GM12878 (cell line): ENCODE results near the gene NOB1. TPM values are rescaled to one million over a fixed set of nuclear protein-coding genes. Genes with fewer than 3 reads are reported as not detected.

Experiments
- ATAC-seq: fragments of 200-7000 bp; cut with Tn5 transposase; 3 replicates; pipeline ENCODE4 v1.9.1; 2020; ENCODE audit warnings: mild to moderate bottlenecking, moderate library complexity
- BruUV-seq: library from RNA; stranded (reverse); fragments of 400-500 nt; replicated peaks from 2 replicates; lab custom pipeline; 2021; lab: Mats Ljungman, UMichigan
- CTCF ChIA-PET: fragments of 300-600 bp; sonication (Branson Sonifier 250); formaldehyde crosslinking; extraction: SDS; loops from one replicate; lab custom pipeline; 2021; ENCODE audit warnings: inconsistent platforms; lab: Yijun Ruan, JAX
- POLR2A ChIA-PET: fragments of 350-600 bp; formaldehyde crosslinking; extraction: SDS; loops from one replicate; lab custom pipeline; 2021; ENCODE audit warnings: inconsistent platforms; lab: Charles Lee
- RAD21 ChIA-PET: fragments of 300-600 bp; sonication (Branson Sonifier 250); formaldehyde crosslinking; loops from one replicate; lab custom pipeline; 2023; ENCODE audit warnings: antibody characterized with exemption; ENCODE audit not compliant: unreplicated experiment; lab: Charles Lee
- SMC1A ChIA-PET: fragments of 300-600 bp; sonication (Branson Sonifier 250); formaldehyde crosslinking; loops from one replicate; lab custom pipeline; 2023; ENCODE audit not compliant: unreplicated experiment, uncharacterized antibody; lab: Charles Lee
- DNase-seq: peaks from one replicate; pipeline ENCODE4 v3.0.0-alpha.2; 2011; ENCODE audit warnings: low read depth, low spot score
- FAIRE-seq: peaks from 3 replicates; lab custom pipeline; 2011; peaks lifted over from hg19 to GRCh38; lab: Jason Lieb, UNC
- H2AFZ ChIP-seq: 2 replicates; pipeline ENCODE4 v1.6.0; 2011; ENCODE audit warnings: low read depth, low read length, control low read depth; ENCODE audit not compliant: control insufficient read depth
- H3K27ac ChIP-seq: 2 replicates; pipeline ENCODE4 v1.5.1; 2011; ENCODE audit warnings: control low read depth; ENCODE audit not compliant: control insufficient read depth, insufficient read depth
- H3K27me3 ChIP-seq, 2 experiments: replicated peaks in 1 of 2; 2 replicates each; pipeline versions ENCODE4 v1.6.0 to v1.6.1; 2011; ENCODE audit warnings: low read length in 1 of 2; ENCODE audit not compliant: control insufficient read depth in 2 of 2, insufficient read depth in 2 of 2
- H3K36me3 ChIP-seq, 2 experiments: 2 replicates each; pipeline ENCODE4 v1.5.1; 2011; ENCODE audit warnings: low read length in 1 of 2; ENCODE audit not compliant: control insufficient read depth in 2 of 2, insufficient read depth in 2 of 2
- H3K4me1 ChIP-seq: 2 replicates; pipeline ENCODE4 v1.6.1; 2011; ENCODE audit warnings: mild to moderate bottlenecking, low read length, moderate library complexity, mixed read lengths; ENCODE audit not compliant: control insufficient read depth, insufficient read depth
- H3K4me2 ChIP-seq: 2 replicates; pipeline ENCODE4 v1.6.0; 2011; ENCODE audit warnings: control low read depth; ENCODE audit not compliant: control insufficient read depth, insufficient read depth
- H3K4me3 ChIP-seq: fragments of 200-600 bp; sonication (generic); 2 replicates; pipeline ENCODE4 v1.5.1; 2016
- H3K79me2 ChIP-seq: 2 replicates; pipeline ENCODE4 v1.6.0; 2011; ENCODE audit warnings: low read length; ENCODE audit not compliant: control insufficient read depth, insufficient read depth
- H3K9ac ChIP-seq: 2 replicates; pipeline ENCODE4 v1.8.0; 2011; ENCODE audit warnings: low read length, control low read depth, mixed read lengths; ENCODE audit not compliant: control insufficient read depth, insufficient read depth
- H3K9me3 ChIP-seq: replicated peaks from 3 replicates; pipeline ENCODE4 v1.5.1; 2011; ENCODE audit warnings: mild to moderate bottlenecking, low read length; ENCODE audit not compliant: control insufficient read depth, insufficient read depth
- H4K20me1 ChIP-seq: 2 replicates; pipeline ENCODE4 v1.6.0; 2011; ENCODE audit not compliant: control insufficient read depth, insufficient read depth
- ATF7 ChIP-seq: fragments of 450-650 bp; IDR thresholded peaks from 2 replicates; pipeline ENCODE4 v1.6.1; 2016; ENCODE audit warnings: low read depth, mild to moderate bottlenecking
- CEBPB ChIP-seq, 2 experiments: fragments of 150-350 bp in 1 of 2; IDR thresholded peaks; 2 replicates each; pipeline ENCODE4 v1.6.1; 2012 to 2014; ENCODE audit warnings: low read depth in 2 of 2, low read length in 2 of 2, borderline replicate concordance in 1 of 2, inconsistent platforms in 1 of 2
- DPF2 ChIP-seq: fragments of 450-650 bp; IDR thresholded peaks from 2 replicates; pipeline ENCODE4 v1.6.1; 2017; ENCODE audit warnings: mild to moderate bottlenecking
- FOXK2 ChIP-seq: fragments of 450-650 bp; IDR thresholded peaks from 2 replicates; pipeline ENCODE4 v1.6.1; 2017; ENCODE audit warnings: mild to moderate bottlenecking, moderate library complexity
- FOXM1 ChIP-seq: IDR thresholded peaks from 2 replicates; pipeline ENCODE4 v1.6.1; 2012; ENCODE audit warnings: low read depth, mild to moderate bottlenecking, inconsistent platforms, low read length, moderate library complexity
- NFIC ChIP-seq: IDR thresholded peaks from 2 replicates; pipeline ENCODE4 v1.6.1; 2012; ENCODE audit warnings: low read depth, mild to moderate bottlenecking, inconsistent platforms, low read length, moderate library complexity
- NR2F1 ChIP-seq: fragments of 450-650 bp; conservative IDR thresholded peaks from 2 replicates; pipeline ENCODE4 v1.6.1; 2017; ENCODE audit warnings: mild to moderate bottlenecking
- PAX5 ChIP-seq: IDR thresholded peaks from 2 replicates; pipeline ENCODE4 v1.6.1; 2011; ENCODE audit warnings: low read depth, low read length, borderline replicate concordance
- RUNX3 ChIP-seq: IDR thresholded peaks from 2 replicates; pipeline ENCODE4 v1.6.1; 2012; ENCODE audit warnings: low read length, inconsistent platforms
- SMC3 ChIP-seq: IDR thresholded peaks from 2 replicates; pipeline ENCODE4 v1.6.1; 2011; ENCODE audit warnings: low read length, improper control_type of control experiment, borderline replicate concordance
- SUZ12 ChIP-seq: fragments of 200-600 bp; sonication (generic); IDR thresholded peaks from one replicate; pipeline ENCODE4 v1.6.1; 2018; ENCODE audit warnings: antibody characterized with exemption, mild to moderate bottlenecking; ENCODE audit not compliant: unreplicated experiment
- TBL1XR1 ChIP-seq: IDR thresholded peaks from 2 replicates; pipeline ENCODE4 v1.6.1; 2012; ENCODE audit warnings: low read depth, low read length, improper control_type of control experiment
- ZBED1 ChIP-seq: IDR thresholded peaks from 2 replicates; pipeline ENCODE4 v1.6.1; 2016; ENCODE audit warnings: borderline replicate concordance
- WGBS: methylation state at CpG from one replicate; pipeline ENCODE4 v1.1.6; 2016; ENCODE audit warnings: low lambda C conversion rate; ENCODE audit not compliant: insufficient replicate concordance, insufficient coverage; ENCODE audit errors: missing lambda C conversion rate; 5-methylcytosine and 5-hydroxymethylcytosine counted together
- in situ Hi-C: fragments of 300-500 bp; cut with MboI; formaldehyde crosslinking; loops from 9 replicates; pipeline ENCODE4 v1.14.3; 2018; ENCODE audit warnings: mixed read lengths
- intact Hi-C: fragments of 100-400 bp; cut with micrococcal nuclease; formaldehyde crosslinking; loops from one replicate; pipeline ENCODE4 v1.14.2; 2022; ENCODE audit not compliant: unreplicated experiment
- polyA plus RNA-seq, 11 experiments: library from polyadenylated mRNA; depleted of rRNA in 4 of 11; unstranded in 6 of 11; stranded (reverse) in 5 of 11; fragments of >200 nt; fragmentation: Nextera tagmentation in 4 of 11; fragmentation: Illumina TruSeq in 1 of 11; extraction: Ambion mirVana in 4 of 11; extraction: Trizol in 1 of 11; gene quantifications; 1 replicate in 1 of 11; 2 replicates in 10 of 11; pipeline versions ENCODE4 v1.2.1 to v1.2.3, GENCODE V29; 2011 to 2016; ENCODE audit warnings: inconsistent platforms in 2 of 11, missing spikeins in 2 of 11, low read depth in 1 of 11
- total RNA-seq, 4 experiments: library from RNA; depleted of rRNA in 3 of 4; stranded (reverse); fragments of >200 nt in 3 of 4; fragmentation: Illumina TruSeq in 1 of 4; extraction: Trizol in 1 of 4; gene quantifications; 2 replicates each; pipeline versions ENCODE4 v1.2.1 to v1.2.3, GENCODE V29; 2013 to 2021
- TF ChIP-seq, protein P1 (sequence below): fragments of 450-650 bp; IDR thresholded peaks from 2 replicates; pipeline ENCODE4 v1.6.1; 2016; ENCODE audit warnings: mild to moderate bottlenecking

NOB1 gene
- total and polyA plus RNA-seq, 10 of the 15 experiments (the other 5 are each of a cell fraction or from before 2014, with no cell fraction given), result 31.1 to 117 (median 78.0) TPM

DNA sequence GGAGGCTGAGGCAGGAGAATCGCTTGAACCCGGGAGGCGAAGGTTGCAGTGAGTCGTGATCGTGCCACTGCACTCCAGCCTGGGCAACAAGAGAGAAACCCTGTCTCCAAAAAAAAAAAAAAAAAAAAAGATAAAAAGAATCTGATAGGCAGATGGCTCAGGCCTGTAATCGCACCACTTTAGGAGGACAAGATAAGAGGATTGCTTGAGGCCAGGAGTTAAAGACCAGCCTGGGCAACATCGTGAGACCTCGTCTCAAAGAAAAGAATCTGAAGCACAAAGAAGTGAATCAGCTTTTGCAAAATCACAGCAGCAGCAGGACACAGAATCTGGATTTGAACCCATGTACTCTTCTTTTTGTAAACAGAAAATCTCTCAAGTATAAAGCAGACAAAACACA lies 7.6 kb downstream of the NOB1 start (continued):
- TF ChIP-seq SMC3, result no peak

DNA sequence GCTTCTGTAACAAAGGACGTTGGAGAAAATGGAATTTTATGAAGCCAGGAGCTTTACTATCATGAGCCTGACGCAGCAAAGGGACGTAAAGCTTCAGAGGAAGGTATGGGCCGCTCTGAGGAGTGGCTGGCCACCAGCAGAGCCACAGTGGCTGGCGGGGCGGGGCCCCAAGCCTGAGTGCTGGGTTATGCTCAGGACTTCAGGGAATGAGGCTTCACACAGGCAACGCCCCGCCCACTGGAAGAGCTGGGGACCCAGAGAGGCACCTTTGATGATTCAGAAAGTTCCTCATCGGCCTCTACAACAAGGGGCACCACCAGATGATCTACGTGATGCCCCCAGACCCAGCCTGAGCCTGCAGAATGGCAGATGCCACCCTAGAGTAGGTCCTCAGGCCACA lies 8.8 kb downstream of the NOB1 start:
- peaks cover 37 to 66% of the 10 kb centered on the region in 2 experiments for H3K36me3 ChIP-seq
- TF ChIP-seq, protein P1, sequence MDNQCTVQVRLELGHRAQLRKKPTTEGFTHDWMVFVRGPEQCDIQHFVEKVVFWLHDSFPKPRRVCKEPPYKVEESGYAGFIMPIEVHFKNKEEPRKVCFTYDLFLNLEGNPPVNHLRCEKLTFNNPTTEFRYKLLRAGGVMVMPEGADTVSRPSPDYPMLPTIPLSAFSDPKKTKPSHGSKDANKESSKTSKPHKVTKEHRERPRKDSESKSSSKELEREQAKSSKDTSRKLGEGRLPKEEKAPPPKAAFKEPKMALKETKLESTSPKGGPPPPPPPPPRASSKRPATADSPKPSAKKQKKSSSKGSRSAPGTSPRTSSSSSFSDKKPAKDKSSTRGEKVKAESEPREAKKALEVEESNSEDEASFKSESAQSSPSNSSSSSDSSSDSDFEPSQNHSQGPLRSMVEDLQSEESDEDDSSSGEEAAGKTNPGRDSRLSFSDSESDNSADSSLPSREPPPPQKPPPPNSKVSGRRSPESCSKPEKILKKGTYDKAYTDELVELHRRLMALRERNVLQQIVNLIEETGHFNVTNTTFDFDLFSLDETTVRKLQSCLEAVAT, result no peak
- TF ChIP-seq RUNX3, result no peak
- no peak for TF ChIP-seq SMC3
- TF ChIP-seq ZBED1, result no peak
- no peak for TF ChIP-seq NR2F1
- no peak for TF ChIP-seq FOXM1
- TF ChIP-seq SUZ12, result no peak
- no peak for TF ChIP-seq ATF7
- TF ChIP-seq PAX5, result no peak
- no peak for TF ChIP-seq CEBPB (IDR thresholded peaks at IDR 0.05; ENCODE audit: borderline replicate concordance in 1 of 2, low read depth in 2 of 2, low read length in 2 of 2)
- no peak for TF ChIP-seq DPF2
- no peak for TF ChIP-seq FOXK2
- TF ChIP-seq NFIC, result no peak
- TF ChIP-seq TBL1XR1, result no peak
- TF ChIP-seq, all 136 proteins: peak for 0
- in situ Hi-C loops, result no loop called here
- CTCF ChIA-PET, result interaction anchor here (1.0 to 2.7 kb wide), 3 partner anchors 8 to 350 kb away, joined by 3 to 11 read pairs (median 6); partner anchors contain the start of gene NOB1
- Histone ChIP-seq H3K4me3 (no peak overlapping the region), H4K20me1 (no peaks in the 10 kb centered on the region), H3K4me1 (no peaks in the 10 kb centered on the region), H3K4me2 (no peak overlapping the region), H3K27me3 (no peaks in the 10 kb centered on the region), H2AFZ (no peak overlapping the region), H3K9me3 (no peaks in the 10 kb centered on the region), H3K27ac (no peak overlapping the region), H3K9ac (no peak overlapping the region), H3K79me2 (peaks cover 8% of the 10 kb centered on the region)
- POLR2A ChIA-PET, result interaction anchor here (0.5 to 0.9 kb wide), 2 partner anchors 9 to 339 kb away, joined by 3 to 5 read pairs; no protein-coding TSS in a partner anchor
- BruUV-seq, result no TSS peak
- RAD21 ChIA-PET, result no interaction called here
- DNase-seq, result no peak
- SMC1A ChIA-PET, result no interaction called here
- WGBS, result 94% methylated on average over 10 of the region's 10 CpGs
- intact Hi-C loops, result no loop called here
- ATAC-seq, result no peak
- no peak for FAIRE-seq
